ENCODE results near the gene GSTA4. TPM values are rescaled to one million over a fixed set of nuclear protein-coding genes. Genes with fewer than 3 reads are reported as not detected.
"Not testable (repeated sequence)": the region's sequence is repeated elsewhere in the genome, so short reads cannot be mapped to it uniquely, and the experiment has no call there.

GSTA4 gene
- total RNA-seq, 1 experiment from 2014 or later: 20.9 TPM

DNA sequence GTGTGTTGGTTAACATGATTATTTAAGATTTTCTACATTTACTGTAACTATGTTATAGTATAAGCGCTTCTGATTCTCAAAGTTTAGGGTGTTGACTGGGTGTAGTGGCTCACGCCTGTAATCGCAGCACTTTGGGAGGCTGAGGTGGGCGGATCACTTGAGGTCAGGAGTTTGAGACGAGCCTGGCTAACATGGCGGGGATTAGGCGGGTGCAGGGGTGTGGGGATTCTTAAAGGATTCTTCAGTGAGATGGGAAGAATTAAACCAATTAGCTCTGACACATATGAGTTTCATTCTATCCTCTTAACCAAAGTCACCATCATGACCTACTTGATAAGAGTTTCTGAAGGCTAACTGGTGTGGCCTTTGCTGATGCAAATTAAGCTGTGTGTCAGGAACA is 39.2 kb downstream of the GSTA4 start:
- TF ChIP-seq EZH2 (IDR thresholded peaks at IDR 0.05; ENCODE audit: low read length, unreplicated experiment) (no peak), EZH2phosphoT487 (IDR thresholded peaks at IDR 0.05; ENCODE audit: borderline replicate concordance, low read length) (no peak)
- TF ChIP-seq, protein P1, sequence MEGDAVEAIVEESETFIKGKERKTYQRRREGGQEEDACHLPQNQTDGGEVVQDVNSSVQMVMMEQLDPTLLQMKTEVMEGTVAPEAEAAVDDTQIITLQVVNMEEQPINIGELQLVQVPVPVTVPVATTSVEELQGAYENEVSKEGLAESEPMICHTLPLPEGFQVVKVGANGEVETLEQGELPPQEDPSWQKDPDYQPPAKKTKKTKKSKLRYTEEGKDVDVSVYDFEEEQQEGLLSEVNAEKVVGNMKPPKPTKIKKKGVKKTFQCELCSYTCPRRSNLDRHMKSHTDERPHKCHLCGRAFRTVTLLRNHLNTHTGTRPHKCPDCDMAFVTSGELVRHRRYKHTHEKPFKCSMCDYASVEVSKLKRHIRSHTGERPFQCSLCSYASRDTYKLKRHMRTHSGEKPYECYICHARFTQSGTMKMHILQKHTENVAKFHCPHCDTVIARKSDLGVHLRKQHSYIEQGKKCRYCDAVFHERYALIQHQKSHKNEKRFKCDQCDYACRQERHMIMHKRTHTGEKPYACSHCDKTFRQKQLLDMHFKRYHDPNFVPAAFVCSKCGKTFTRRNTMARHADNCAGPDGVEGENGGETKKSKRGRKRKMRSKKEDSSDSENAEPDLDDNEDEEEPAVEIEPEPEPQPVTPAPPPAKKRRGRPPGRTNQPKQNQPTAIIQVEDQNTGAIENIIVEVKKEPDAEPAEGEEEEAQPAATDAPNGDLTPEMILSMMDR (conservative IDR thresholded peaks at IDR 0.05; ENCODE audit: low read depth, low read length): no peak
- no peaks in the 10 kb centered on the region for H3K9me3 ChIP-seq (ENCODE audit: low read length)
- peaks cover 18% of the 10 kb centered on the region for H3K4me1 ChIP-seq (ENCODE audit: insufficient read depth, low read length)
- no peaks in the 10 kb centered on the region for H3F3A ChIP-seq (ENCODE audit: low read length, unreplicated experiment)
- H3K27ac ChIP-seq (ENCODE audit: low read length): no peak overlapping the region
- no peak overlapping the region for H3K4me3 ChIP-seq (ENCODE audit: low read length)
- no peak overlapping the region for H3K4me2 ChIP-seq (ENCODE audit: low read length)
- no peak for DNase-seq
- no peaks in the 10 kb centered on the region for H3K9me2 ChIP-seq (replicated peaks; ENCODE audit: low read length)
- no peaks in the 10 kb centered on the region for H3K36me3 ChIP-seq (ENCODE audit: low read depth, low read length)
- H4K20me1 ChIP-seq (ENCODE audit: low read length): no peaks in the 10 kb centered on the region
- ChIA-PET POLR2A (ENCODE audit: unreplicated experiment) (no interaction called here), CTCF (no interaction called here)
- intact Hi-C loops (cut with micrococcal nuclease): no loop called here
- no peaks in the 10 kb centered on the region for H3K79me2 ChIP-seq (ENCODE audit: low read length)
- no peak overlapping the region for H3K9ac ChIP-seq (ENCODE audit: low read length)
- ATAC-seq: no peak
- no TSS peak for BruUV-seq (replicated peaks)
- H2AFZ ChIP-seq (ENCODE audit: low read length): no peak overlapping the region
- no peaks in the 10 kb centered on the region for H3K27me3 ChIP-seq (ENCODE audit: low read length)

DNA sequence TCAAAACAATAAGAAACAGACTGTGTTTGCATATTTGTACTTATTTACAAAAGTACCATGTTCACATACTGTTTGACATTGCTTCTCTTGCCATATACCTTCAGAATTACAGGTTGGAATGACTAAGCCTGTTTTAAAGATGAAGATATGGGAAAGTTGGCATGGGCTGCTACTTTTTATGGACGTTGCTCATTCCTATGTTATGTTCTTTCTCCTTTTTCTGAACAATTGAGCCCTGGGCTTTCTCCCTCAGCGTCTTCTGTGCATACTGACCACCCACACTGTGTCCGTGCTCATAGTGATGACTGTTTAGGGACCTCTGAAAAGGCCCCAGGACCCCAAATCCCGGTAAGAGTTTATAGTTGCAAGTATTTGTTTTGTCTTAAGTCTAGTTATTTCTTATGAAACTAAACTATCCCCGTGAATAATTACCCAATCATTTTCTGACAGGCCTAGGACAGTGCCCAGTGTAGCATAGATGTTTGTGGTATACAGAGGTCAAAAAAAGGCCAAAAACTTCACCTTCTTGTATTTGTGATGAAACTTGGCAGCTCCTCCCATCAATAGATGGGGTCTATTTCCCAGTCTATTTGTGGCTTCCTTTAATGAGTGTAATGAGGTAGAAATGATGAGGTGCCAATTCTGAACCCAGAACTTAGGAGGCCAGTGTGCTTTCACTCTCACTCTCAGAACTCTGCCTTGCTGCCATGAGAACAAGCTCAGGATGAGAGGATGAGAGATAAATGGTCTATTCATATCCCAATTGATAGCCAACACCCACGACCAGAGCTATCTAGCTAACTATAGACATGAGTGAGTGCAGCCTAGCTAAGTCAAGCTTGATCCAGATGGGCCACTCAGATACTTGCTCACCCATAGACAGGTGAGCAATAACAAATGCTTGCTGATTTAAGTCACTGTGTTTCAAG is 40.9 kb downstream of the GSTA4 start:
- H2AFZ ChIP-seq (ENCODE audit: low read length): no peak overlapping the region
- H3K79me2 ChIP-seq (ENCODE audit: low read length): no peaks in the 10 kb centered on the region
- TF ChIP-seq EZH2 (IDR thresholded peaks at IDR 0.05; ENCODE audit: low read length, unreplicated experiment) (no peak), EZH2phosphoT487 (IDR thresholded peaks at IDR 0.05; ENCODE audit: borderline replicate concordance, low read length) (no peak)
- TF ChIP-seq, protein P1 (conservative IDR thresholded peaks at IDR 0.05; ENCODE audit: low read depth, low read length): no peak
- H3K4me1 ChIP-seq (ENCODE audit: insufficient read depth, low read length): peaks cover 18% of the 10 kb centered on the region
- H3K4me2 ChIP-seq (ENCODE audit: low read length): peak overlapping the region; percentile 64
- peak overlapping the region; percentile 20; the same call in 1 of the 2 replicates for H3K4me3 ChIP-seq (ENCODE audit: low read length)
- BruUV-seq (replicated peaks): no TSS peak
- ChIA-PET POLR2A (ENCODE audit: unreplicated experiment) (no interaction called here), CTCF (no interaction called here)
- H3K27ac ChIP-seq (ENCODE audit: low read length): peak overlapping the region; percentile 54
- intact Hi-C loops (cut with micrococcal nuclease): loop anchor here (5.0 kb wide), 1 partner anchor 38 kb away; no protein-coding TSS in a partner anchor
- H4K20me1 ChIP-seq (ENCODE audit: low read length): no peaks in the 10 kb centered on the region
- no peak overlapping the region for H3K9ac ChIP-seq (ENCODE audit: low read length)
- DNase-seq: peak; percentile 91
- peak; percentile 96 for ATAC-seq
- no peaks in the 10 kb centered on the region for H3K36me3 ChIP-seq (ENCODE audit: low read depth, low read length)
- no peaks in the 10 kb centered on the region for H3F3A ChIP-seq (ENCODE audit: low read length, unreplicated experiment)
- H3K9me3 ChIP-seq (ENCODE audit: low read length): no peaks in the 10 kb centered on the region
- H3K27me3 ChIP-seq (ENCODE audit: low read length): no peaks in the 10 kb centered on the region
- H3K9me2 ChIP-seq (replicated peaks; ENCODE audit: low read length): no peaks in the 10 kb centered on the region

DNA sequence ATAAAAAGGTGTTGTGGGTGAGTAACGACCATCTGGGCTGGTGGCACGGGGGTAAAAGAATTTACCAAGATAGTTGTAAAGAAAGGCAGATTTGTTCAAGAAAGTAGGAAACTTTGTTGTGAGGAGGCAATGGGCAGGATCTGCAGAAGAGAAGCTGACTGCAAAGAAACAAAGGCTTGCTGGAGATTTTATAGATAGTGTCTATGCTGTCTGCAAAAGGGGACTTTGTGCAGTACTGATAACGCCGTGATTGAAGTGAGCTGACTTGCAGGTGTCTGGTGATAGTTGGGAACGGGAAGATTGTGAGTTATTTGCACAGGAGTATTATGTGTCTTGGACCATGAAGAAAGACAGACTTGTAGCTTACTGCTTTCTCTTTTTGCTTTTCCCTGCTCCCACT is 48.8 kb downstream of the GSTA4 start:
- Histone ChIP-seq H3K27ac (ENCODE audit: low read length) (no peak overlapping the region), H3K36me3 (ENCODE audit: low read depth, low read length) (no peaks in the 10 kb centered on the region), H3K4me2 (ENCODE audit: low read length) (no peak overlapping the region), H3K4me1 (ENCODE audit: insufficient read depth, low read length) (no peaks in the 10 kb centered on the region), H3K9ac (ENCODE audit: low read length) (no peak overlapping the region), H4K20me1 (ENCODE audit: low read length) (no peaks in the 10 kb centered on the region), H3F3A (ENCODE audit: low read length, unreplicated experiment) (no peaks in the 10 kb centered on the region), H3K79me2 (ENCODE audit: low read length) (no peaks in the 10 kb centered on the region), H2AFZ (ENCODE audit: low read length) (no peak overlapping the region), H3K27me3 (ENCODE audit: low read length) (no peaks in the 10 kb centered on the region), H3K4me3 (ENCODE audit: low read length) (no peak overlapping the region), H3K9me2 (replicated peaks; ENCODE audit: low read length) (no peaks in the 10 kb centered on the region), H3K9me3 (ENCODE audit: low read length) (no peaks in the 10 kb centered on the region)
- intact Hi-C loops (cut with micrococcal nuclease): no loop called here
- no TSS peak for BruUV-seq (replicated peaks)
- DNase-seq (no peak), ATAC-seq (no peak)
- ChIA-PET CTCF (no interaction called here), POLR2A (ENCODE audit: unreplicated experiment) (no interaction called here)
- TF ChIP-seq EZH2phosphoT487 (IDR thresholded peaks at IDR 0.05; ENCODE audit: borderline replicate concordance, low read length): no peak

DNA sequence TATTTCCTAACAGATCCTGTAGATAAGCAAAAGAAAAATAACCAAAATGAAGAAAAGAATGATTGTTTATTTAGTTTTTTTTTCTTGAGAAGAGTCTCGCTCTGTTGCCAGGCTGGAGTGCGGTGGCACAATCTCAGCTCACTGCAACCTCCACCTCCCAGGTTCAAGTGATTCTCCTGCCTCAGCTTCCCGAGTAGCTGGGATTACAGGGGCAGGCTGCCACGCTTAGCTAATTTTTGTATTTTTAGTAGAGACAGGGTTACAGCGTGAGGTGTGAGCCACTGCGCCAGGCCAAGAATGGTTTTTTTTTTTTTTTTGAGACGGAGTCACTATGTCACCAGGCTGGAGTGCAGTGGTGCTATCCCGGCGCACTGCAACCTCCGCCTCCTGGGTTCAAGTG is 52.3 kb downstream of the GSTA4 start:
- H3K9ac ChIP-seq (ENCODE audit: low read length); H3F3A ChIP-seq (ENCODE audit: low read length, unreplicated experiment); H3K9me3 ChIP-seq (ENCODE audit: low read length); H2AFZ ChIP-seq (ENCODE audit: low read length); POLR2A ChIA-PET (ENCODE audit: unreplicated experiment); H3K9me2 ChIP-seq (replicated peaks; ENCODE audit: low read length); intact Hi-C loops (cut with micrococcal nuclease); H3K4me1 ChIP-seq (ENCODE audit: insufficient read depth, low read length); H3K27me3 ChIP-seq (ENCODE audit: low read length); ATAC-seq; H3K4me3 ChIP-seq (ENCODE audit: low read length); H3K4me2 ChIP-seq (ENCODE audit: low read length); H3K36me3 ChIP-seq (ENCODE audit: low read depth, low read length); H4K20me1 ChIP-seq (ENCODE audit: low read length); DNase-seq; BruUV-seq (replicated peaks); CTCF ChIA-PET; H3K79me2 ChIP-seq (ENCODE audit: low read length); H3K27ac ChIP-seq (ENCODE audit: low read length): not testable (repeated sequence)
